Stimulated activated CD4-positive, alpha-beta T cell treated with anti-CD3 and anti-CD28 coated beads, Interleukin-4, amount 100 ng/mL, for 24 hours (primary cell): ENCODE measurements around the gene FBXO41.
A peak's percentile ranks its signal among the peaks of the same experiment; 100 is the strongest.
"Not testable (repeated sequence)": the region's sequence is repeated elsewhere in the genome, so short reads cannot be mapped to it uniquely, and the experiment has no call there.

Experiments
- DNase-seq: peaks from one replicate; pipeline ENCODE4 v3.0.0-alpha.2; 2020

FBXO41 gene

DNA sequence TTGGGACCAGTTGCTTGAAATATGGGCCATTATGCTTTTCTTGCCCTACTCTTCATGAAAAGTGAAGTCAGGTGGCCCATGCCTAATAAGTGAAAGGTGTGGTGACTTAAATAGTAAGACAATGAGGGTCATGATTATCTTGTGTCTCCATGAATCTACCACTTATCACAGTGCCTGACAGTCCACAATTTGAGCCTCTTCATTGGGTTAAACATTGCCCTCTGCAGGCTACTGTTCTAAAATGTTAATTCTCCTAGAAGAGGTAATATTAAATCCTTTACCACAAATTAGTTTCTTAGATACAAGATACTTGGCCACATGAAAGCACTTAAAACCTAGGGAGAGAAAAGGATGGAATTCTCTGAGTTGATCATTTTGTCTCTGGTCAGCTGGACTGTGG lies 5.0 kb upstream of the FBXO41 start:
- DNase-seq: no peak

- DNase-seq: no peak
These were observed 1.9 kb upstream of the FBXO41 start for GRCh38 chr2:73286134-73286655.

DNA sequence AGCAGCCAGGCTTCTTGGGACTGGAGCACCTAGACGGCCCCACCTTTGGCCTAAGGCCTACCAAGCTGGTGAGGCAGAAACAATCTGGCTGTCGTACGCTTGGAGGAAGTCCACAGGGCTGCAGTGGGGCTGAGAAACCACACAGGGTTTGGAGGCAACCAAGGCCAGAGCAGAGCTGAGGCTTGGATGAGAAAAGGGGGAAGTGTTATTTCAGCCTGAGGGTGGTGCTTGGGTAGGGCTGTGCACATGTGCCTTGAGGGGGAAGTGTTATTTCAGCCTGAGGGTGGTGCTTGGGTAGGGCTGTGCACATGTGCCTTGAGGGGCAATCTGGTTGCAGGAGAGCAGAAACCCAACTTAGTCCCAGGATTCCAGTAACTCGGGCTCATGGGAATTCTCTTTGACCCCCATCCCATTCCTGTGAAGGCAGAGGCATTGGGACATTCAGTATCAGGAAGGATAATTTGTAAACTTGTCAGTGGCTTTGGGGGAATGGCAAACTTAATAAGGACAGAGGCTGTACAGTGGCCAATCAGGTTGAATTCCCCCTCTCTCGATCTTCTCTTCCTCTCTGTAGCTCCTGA lies 971 bp upstream of the FBXO41 start:
- DNase-seq: peak; percentile 11

DNA sequence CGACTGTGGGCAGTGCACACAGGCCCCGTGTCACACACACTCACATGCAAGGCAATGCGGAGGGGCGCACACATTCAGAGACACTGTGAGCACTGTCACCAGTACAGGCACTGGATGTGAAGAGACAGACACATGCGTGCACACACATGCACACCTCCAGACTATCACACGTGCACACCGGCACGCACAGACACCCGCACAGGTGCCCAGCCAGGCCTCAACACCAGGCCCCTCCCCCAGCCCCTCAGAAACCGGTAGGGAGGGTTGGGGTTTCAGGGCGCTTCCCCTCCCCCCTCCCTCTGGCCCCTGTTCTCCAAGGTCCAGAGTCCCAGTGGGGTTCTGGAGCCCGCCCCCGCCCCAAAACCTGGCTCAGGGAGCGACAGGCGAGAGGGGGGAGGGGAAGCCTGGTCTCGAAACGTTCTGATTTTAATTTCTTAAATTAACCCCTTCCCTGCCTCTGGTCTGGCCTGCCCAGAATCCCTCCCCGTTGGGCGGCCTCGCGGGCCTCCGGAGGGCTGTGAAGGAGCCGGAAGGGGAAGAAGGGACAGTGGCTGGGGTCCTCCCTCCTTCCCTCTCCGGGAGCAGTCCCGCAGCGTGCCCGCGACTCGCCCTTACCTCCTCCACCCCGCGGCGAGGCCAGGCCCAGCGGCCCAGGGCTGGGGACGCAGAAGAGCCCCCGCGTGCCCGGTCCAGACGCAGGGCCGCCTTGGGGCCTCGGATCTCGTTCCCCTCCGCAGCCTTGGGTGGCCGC lies 558 bp downstream of the FBXO41 start:
- DNase-seq: peak; percentile 21

GRCh38 chr2:73282924-73283544 lies 1.2 kb downstream of the FBXO41 start:
- no peak for DNase-seq

DNA sequence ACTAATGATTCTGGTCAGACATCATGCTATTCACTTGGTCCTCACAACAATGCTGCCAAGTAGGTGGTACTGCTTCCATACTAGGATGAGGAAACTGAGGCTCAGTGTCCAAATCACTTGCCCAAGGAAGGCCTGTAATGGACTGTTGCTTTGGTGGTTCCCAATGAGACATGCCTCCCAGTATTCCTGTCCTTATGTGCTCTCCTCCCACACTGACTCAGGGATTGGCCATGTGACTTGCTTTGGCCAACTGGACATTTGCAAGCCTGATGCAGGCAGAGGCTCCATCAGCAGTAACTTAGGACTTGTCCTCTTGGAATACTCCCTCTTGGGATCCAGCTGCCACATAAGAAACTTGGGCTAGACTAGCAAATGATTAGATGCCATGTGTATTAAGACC lies 3.0 kb downstream of the FBXO41 start:
- DNase-seq: no peak

GRCh38 chr2:73279852-73280251 lies 4.4 kb downstream of the FBXO41 start:
- no peak for DNase-seq

DNA sequence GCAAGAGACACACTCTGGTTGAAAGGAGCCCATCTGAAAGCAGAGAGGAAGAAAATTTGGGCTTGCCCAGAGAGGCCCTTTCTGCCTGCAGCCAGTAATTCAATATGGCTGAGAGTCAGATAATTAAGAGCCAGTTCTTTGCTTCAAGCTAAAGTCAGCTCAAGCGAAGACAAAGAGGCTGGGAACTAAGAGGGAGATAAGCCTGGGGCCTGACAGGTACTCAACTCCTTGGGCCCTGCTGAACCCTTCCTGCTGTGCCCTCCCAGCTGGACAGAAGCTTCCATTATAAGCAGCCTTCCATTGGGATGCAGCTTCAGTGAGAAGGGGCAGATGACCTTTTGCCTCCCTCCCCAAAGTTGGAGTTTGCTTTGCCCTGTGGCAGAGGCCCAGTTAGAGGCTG lies 12.0 kb downstream of the FBXO41 start:
- no peak for DNase-seq

- no peak for DNase-seq
These were observed 14.4 kb downstream of the FBXO41 start for GRCh38 chr2:73269686-73270465.

GRCh38 chr2:73268830-73269685 lies 15.2 kb downstream of the FBXO41 start:
- DNase-seq: peak; percentile 73

GRCh38 chr2:73268366-73268829 lies 15.9 kb downstream of the FBXO41 start:
- DNase-seq: no peak

GRCh38 chr2:73267008-73267407 lies 17.3 kb downstream of the FBXO41 start:
- no peak for DNase-seq

- no peak for DNase-seq
These were observed 18.0 kb downstream of the FBXO41 start for GRCh38 chr2:73266061-73266901.

GRCh38 chr2:73265298-73266060 lies 18.8 kb downstream of the FBXO41 start:
- DNase-seq: no peak

DNA sequence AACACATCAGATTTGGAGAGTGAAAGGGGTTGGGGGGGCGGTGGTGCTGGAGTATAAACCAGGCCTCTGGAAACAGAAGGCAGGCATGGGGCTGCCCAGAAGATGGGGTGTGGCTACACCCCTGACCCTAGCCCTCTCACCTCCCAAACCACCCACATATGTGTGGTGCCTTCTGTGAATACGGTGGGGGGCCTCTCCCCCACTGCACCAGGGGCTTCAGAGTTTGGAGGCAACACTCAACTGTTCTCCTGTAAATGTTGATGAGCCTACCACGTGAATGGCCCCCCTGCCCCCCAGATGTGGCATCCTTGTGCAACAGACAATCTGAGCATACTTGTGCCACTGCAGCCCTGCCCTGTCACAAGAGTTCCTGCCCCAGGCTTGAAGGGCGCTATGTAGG lies 19.5 kb downstream of the FBXO41 start:
- DNase-seq: no peak

- DNase-seq: no peak
These were observed 20.0 kb downstream of the FBXO41 start for GRCh38 chr2:73264332-73264606.

DNA sequence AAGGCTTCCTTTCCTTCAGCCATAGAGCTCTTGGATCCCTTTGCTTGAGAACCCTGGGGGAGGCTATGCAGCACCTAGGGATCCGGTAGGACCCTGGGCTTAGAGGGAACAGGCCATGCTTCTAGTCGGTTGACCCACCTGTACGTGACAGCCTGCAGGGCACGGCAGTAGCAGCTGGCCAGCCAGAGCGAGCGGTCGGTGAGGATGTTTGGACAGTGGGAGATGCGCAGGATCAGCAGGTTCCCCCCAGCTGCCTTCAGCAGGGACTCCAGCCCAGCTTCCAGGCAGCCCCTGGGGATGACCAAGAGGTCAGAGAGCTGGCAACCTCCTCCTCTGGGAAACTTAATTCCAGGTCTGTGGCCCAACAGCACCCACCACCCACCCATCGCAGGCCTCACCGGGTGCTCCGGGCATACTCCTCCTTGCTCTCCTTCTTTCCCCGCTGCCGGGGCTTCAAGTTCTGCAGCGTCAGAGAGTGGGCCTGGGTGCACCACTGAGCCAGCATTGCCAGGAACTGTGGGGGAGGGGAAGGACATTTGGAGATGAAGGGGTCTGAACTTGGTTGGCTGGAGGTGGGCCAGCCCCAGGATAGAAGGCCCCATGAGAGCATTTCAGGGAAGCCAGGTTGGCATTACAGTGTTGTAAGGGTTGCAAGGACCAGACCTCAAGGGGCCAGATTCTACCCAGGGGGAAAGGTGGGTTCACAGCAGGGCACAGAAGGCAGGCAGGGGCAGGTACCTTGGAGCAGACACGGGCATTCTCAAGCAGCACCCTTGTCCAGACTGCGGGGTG lies 20.5 kb downstream of the FBXO41 start:
- no peak for DNase-seq

DNA sequence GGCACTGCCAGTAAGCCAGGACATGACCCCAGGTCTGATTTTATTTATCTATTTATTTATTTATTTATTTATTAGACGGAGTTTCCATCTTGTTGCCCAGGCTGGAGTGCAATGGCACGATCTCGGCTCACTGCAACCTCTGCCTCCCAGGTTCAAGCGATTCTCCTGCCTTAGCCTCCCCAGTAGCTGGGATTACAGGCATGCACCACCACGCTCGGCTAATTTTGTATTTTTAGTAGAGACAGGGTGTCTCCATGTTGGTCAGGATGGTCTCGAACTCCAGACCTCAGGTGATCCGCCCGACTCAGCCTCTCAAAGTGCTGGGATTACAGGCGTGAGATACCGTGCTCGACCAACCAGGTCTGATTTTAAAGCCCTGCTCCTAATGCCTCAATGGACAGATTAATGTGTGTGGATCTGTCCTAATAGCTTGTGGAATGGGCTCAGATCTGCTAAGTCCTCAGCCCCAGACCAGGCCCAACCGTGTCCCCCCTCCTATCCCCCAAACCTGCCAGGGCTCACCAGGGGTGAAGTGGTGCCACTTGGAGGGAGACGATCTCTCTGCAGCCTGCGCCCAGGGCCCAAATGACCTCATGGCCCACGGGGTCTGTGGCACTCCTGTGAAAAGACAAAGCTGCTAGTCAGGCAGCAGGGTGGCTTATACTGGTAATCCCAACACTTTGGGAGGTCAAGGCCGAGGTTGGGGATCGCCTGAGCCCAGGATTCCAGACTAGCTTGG lies 21.4 kb downstream of the FBXO41 start:
- DNase-seq: not testable (repeated sequence)

DNA sequence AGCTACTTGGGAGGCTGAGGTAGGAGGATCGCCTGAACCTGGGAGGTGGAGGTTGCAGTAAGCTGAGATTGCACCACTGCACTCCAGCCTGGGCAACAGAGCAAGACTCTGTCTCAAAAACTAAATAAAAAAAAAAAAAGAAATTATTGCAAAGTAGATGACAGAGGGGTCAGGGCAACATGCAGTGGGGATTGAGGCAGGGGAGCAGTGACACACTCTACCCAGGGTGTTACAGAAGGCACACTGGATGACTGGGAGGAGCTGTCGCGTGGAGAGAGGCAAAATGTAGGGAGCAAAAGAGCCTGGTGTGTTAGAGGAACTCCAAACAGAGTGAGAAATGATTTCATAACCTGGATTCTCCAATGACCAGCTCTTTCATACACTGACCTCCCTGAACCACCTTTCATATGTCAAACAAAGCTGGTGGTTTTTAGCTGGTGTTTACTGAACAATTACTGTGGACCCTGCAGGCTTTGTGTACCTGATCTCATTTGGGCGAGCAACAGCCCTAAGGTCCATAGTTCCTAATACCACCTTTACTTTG lies 22.1 kb downstream of the FBXO41 start:
- DNase-seq: no peak
